NCI-H2081 (cell line): ENCODE results near the gene CD79A.

Experiments used
- DNase-seq, 2 experiments: peaks; one replicate each; lab custom pipeline; 2025; lab: John Stamatoyannopoulos, UW

CD79A gene

DNA sequence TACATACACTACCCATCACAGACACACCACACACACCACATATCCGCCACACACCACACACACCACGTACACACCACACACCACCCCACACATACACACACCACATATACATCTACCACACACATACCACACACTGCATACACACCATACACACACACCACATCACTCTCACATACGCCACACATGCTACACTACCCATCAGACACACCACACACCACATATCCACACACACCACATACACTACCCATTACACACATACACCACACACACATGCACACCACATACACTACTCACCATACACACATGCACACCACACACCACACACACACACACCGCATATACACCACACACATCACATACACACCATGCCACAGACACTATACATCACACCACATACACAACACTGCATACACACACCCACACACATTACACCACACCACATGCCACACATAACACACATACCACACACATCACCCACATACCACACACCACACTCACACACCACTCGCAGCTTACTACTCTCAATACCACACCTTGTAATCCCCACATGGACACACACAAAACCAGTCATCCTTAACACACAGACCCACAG, 41.7 kb downstream of the CD79A start:
- DNase-seq: no peak

DNA sequence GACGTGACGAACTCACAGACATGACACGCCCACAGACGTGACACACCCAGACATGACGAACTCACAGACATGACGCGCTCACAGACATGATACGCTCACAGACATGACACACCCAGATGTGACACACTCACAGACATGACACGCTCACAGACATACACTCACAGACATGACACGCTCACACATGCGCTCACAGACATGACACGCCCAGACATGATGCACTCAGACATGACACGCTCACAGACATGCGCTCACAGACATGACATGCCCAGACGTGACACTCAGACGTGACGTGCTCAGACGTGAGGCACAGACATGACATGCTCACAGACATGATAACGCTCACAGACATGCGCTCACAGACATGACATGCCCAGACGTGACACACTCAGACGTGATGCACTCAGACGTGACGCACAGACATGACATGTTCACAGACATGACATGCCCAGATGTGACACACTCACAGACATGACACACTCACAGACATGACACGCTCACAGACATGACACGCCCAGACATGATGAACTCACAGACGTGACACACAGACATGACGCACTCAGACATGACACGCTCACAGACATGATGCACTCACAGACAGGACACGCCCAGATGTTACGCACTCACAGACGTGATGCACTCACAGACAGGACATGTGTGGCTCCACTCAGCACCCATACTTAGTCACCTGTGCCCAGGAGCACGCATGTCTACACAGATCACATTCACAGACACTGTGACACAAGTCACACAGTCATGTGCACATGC, 43.1 kb downstream of the CD79A start:
- DNase-seq: no peak

DNA sequence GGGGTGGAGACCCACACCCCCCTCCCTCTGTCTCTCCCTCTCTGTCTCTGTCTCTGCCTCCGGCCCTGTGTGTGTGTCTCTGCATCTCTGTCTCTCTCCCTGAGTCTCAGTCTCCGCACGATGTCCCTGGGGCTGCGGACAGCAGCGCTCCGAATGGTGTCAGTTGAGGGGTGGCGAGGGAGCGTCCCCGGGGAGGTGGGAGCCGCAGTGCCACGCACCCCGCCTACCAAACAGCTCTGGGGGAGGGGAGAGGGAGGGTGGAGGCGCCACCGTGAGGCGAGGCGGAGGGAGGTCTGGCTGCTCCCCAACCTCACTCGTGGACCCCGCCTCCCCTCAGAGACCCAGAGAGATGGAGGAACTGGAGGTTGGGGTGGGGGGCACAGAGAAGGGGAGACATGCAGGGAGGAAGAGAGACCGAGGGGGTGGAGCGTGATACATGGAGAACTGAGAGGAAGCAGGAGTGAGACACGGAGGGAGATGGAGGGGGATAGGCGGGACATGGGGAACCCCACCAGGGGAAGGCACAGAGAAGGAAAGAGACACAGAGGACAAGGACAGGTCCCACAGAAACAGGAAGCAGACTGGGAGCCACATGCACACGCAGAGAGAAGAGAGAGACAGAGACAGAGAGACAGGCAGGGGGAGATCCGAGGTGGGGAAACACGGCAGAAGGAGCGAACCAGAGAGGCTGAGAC, 44.0 kb downstream of the CD79A start:
- DNase-seq: no peak

DNA sequence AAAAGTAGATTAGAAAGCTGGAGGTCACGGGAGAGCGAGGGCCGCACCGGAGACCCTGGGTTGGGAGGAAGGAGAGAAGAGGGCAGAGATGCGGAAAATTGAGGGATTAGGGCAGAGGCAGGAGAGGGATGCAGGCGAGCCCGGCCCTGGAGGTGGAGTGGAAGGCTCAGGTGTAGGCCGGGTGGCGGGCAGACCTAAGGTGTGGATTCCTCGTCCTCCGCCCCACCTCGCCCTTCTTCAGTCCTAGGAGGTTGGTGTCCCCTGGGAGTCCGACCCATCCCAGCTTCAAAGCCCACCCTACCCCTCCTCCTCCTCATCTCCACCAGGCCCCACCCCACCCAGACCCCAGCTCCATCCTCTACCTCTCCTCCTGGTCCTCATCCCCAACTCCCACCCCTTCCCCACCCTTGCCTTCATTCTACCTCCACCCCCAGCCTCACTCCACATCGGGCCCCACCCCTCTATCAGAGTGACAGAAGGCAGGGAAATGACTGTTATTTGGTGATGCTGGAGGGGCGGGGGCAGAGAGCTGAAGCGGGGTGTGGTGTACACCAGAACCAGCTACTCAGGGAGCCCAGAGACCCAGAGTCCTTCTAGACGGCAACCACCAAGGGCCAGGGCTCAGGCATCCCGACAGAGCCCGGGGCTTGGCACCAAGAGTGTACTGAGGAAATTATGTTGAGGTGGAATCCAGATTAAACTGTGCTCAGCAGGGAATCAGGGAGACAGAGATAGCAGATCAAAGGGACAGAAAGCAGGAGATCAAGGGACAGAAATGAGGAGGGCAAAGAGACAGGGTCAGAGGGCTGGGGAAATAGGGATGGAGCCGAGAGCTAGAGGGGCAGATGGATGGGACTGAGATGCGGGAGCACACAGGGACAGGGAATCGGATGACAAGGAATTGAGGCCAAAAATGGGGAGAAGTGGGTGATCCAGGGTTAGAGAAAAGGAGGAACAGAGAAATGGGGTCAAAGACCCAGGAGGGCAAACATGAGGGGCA, 44.8 kb downstream of the CD79A start:
- DNase-seq: no peak

DNA sequence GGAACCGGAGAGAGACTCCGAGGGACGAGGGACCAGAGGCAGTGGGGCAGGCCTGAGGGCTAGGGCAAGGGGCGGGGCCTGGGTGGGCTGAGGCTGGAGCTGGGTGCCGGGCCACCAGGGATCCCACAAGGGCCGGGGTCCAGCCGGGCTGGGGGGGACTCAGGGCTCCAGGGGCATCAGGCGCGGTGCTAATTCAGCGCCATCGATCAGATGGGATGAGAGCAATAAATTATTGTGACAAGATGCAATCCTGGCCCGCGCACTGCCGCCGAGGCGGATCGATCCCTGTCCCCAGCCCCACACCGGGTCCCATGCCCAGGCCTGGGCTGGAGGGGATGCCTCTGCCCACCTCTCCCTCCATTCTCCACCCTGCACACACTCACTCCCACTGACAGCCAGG, 45.5 kb downstream of the CD79A start:
- no peak for DNase-seq

DNA sequence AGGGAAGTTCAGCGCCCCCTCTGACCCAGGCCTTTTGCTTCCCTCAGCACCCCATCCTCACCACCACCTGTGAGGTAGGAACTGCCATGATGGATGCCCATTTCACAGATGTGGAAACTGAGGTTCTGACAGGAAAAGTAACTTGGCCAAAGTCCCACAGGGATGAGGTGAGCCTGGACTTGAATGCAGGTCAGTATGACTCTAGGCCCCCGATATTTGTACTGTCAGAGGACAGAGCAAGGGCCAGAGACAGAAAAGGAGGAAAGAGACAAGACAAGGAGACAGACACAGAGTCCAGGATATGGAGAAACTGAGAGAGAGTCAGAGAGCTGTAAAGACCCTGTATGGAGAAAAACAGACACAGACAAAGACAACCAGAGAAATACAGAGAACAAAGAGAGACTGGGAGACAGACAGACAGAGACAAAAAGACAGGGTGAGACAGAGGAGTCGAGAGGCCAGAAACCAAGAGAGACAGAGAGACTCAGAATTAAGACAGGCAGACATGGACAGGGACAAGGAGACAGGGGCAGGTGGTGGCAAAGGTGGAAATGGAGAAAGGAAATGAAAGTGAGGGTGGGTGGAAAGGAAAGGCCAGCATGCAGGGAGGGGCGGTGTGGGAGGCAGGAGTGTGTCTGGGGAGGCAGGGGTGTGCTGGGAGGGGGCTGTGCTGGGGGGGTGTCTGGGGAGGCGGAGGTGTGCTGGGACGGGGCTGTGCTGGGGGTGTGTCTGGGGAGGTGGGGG, 46.1 kb downstream of the CD79A start:
- no peak for DNase-seq

DNA sequence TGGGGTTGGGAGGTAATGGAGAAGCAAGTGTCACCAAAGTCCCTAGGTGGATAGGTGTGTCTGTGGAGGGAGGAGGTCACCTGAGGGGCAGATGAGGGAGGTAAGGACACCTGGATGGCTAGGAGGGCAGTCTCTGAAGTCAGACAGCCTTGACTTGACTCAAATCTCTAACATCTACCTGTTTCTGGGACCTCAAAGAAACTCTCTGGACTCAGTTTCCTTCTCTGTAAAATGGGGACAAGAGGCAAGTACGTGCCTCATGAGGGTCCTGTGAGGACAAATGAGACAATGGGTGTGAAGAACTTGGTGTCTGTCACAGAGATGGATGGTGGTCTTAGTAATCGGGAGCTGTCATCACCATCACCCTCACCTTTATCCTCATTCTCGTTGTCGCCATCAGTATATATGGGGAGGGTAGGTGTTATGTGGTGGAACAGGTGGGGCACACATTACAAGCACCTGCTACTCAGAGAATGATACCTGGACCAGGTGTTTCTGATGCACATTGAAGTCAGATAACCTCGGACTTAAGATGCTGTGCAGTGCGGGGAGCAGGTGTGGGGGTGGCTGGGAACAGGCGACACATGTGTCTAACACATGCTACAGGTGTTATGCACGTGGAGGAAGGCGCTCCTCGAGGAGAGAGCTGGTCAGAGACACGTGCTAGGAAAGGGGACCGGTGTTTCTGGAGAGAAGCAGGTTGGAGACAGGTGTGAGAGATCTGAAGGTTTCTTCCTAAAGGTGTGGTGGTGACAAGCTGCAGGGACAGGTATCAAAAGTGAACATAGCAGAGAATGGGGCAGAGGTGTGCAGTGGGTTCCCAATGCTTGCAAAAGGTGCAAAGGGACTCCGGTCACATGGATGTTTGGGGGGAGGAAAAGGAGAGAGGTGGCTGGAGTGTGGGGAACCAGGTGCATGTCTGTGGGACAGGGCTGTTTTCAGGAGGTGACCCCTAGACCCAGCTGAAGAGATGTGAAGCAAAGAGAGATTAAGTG, 47.4 kb downstream of the CD79A start:
- DNase-seq: no peak

DNA sequence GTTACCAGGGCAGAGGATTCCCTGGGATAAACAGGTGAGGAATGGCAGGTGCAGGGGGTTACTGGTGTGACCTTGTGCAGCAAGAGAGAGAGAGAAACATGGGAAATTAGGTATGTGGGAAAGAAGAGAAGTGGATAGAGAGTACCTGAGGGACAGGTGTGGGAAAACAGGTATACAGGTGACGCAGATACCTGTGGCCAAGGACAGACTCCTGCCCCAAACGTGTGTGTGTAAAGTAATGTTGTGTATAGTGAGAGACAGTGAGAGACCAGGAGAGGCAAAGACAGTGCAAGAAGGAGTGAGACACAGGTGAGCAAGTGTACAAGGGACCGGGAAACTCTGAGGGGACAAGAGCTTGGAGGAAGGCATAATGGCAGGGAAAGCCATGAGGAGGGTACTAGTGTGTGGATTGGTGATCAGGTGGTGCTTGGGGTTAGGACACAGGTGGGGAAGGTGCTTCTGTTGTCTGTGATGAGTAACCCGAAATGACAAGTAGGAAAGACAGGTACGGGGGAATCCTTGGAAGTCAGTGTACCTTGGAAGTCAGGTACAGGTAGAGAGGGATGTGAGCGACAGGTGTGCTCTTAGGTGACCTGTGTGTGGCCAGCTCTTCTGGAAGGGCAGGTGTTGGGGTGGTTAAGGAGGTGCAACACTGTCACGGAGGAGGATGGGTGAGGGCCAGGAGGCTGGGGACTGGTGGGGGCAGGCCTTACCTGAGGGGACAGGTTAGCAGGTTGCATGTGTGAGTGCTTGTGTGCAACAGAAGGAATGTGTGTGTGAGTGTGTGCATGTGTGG, 48.3 kb downstream of the CD79A start:
- DNase-seq: no peak

DNA sequence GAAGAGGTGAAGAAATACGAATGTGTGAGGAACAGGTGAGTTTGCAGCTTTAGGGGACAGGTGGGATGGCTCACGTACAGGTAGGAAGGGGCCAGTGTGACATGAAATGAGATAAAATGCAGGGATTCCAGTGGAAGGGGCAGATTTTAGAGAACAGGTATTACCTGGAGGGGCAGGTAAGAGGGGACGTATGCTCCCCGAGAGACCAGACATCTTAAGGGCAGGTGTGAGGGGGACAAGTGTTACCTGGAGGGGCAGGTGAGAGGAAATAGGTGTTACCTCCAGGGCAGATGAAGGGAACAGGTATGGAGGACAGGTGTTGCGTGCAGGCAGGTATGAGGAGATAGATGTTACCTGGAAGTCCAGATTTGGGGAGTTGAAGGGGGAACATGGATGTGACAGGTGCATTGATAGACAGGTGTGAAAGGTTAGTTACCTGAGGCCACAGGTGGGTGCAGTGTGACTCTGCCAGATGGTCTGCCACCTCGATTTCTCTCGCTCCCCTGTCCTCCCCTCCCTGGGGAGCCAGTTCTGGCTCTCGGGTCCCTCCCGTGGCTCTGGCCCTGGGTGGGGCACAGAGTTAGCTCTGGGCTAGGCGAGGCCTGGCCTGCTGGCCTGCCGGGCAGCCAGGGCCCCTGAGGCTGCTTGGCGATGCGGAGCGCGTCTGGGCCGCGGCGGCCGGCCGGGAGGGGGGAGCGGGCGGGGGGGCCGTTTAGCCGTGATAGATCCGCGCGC, 49.1 kb downstream of the CD79A start:
- no peak for DNase-seq

DNA sequence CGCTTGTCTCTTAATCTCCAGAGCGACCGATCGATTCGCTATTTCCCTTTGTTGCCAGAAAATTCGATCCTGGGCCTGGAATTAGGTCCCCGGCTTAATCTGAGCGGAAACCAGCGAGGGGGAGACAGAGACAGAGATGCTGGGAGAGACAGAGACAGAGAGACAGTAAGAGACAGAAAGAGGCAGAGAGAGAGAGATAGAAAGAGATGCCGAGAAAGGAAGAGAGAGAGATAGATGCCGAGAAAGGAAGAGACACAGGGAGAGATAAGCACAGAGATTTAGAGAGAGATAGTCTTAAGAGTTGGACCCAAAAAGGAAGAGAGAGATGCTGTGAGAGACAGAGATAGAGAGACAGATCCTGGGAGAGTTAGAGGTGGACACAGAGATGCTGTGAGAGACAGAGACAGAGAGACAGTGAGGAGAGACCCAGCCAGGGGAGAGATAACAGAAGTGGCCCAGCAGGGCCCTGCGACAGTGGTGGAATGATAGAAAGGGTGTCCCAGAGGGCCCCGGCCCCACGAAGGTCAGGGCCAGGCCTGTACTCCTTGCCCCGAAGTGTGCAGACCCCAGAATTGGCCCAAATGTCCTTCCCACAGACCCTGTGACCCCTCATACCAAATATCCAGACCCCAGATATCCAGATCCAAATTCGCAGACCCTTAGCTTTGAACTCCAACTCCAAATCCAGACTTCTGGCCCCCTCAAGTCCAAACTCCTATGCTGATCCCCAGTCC, 49.9 kb downstream of the CD79A start:
- DNase-seq: no peak

DNA sequence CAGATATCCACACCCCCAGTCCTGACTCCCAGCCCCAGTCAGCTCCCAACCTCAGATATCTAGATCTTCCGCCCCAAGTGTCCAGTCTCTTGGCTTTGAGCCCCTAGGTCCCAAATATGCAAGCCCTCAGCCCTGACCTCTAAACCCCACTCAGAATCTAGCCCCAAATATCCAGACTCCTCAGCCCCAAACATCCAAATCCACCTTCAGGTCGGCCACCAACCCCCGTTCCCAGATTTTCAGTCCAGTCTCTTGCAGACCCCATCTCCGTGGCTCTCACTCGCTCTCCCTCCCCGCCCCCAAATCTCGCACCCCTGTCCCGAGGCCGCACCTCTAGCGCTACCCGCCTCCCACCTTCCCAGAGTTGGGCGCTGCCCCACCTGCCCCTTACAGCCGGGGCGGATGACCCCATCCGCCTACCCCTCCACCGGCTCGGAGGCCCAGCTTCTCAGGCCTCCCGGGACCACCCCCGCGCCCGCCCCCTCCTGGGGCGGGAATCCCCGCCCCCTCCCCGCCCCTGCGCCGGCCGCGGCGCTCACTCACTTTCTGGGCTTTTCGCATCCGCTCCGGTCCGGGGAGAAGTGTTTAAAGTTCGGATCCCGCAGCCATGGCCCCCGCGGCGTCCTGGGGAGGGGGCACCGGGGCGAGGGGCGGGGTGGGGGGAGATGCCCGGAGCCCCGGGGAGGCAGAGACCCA, 50.6 kb downstream of the CD79A start:
- no peak for DNase-seq

DNA sequence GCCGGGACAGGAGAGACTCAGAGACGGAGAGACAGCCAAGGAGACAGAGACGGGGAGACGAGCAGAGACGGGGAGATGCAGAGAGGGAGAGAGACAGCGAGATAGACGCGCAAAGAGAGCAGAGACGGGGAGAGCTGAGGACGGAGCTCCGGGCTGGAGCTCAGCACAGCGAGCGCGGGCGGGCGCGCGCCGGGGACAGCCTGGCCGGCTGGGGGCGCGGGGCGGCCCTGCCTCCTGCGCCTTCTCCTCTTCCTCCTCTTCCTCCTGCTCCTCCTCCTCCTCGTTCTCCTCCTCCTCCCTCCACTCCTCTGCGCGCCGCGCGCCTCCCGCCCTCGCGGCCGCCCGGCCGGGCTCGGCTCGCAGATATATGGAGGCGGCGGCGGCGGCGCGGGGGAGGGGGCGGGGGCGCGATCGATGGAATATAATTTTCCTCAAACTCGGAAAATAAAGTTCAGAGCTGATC, 51.2 kb downstream of the CD79A start, which contains the start of gene ERFL:
Gene ERFL, minus strand, starts transcription at position 229 of the 463 bp plus-strand sequence. CDS start 15,530 bp downstream, outside the sequence.
- no peak for DNase-seq

DNA sequence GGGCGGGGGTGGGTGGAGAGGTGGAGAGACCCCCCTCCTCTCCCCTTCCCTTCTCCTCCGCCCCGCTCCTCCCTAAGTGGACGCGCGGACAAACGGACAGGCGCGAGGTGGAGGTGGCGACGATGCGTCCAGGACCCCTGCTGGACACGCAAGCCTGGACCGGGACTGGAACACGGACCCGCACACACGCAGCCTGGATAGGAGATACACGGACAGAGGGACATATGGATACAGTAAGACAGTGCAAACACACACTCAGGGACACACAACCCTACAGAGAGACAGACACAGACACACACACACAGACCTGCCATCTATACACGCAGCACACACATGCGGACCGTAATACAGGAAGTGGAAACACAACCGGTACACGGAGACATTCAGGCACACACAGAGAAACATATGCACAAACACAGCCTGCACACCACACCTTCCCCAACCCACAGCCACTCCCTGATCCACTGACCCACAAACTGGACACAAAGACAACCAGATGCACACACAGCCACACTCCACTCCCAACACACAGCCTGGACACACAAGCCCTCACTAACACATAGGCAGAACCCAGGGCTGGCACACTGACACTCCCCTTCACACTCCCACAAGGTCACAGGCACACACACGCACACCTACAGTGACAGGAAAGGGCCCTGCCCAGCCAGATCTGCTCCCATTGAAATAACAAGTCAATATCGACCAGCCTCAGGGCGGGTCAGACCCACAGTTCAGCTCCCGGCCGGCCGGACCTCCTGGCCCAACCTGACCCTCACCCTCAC, 51.9 kb downstream of the CD79A start:
- DNase-seq: peak in 1 of 2 experiments; percentile 5

DNA sequence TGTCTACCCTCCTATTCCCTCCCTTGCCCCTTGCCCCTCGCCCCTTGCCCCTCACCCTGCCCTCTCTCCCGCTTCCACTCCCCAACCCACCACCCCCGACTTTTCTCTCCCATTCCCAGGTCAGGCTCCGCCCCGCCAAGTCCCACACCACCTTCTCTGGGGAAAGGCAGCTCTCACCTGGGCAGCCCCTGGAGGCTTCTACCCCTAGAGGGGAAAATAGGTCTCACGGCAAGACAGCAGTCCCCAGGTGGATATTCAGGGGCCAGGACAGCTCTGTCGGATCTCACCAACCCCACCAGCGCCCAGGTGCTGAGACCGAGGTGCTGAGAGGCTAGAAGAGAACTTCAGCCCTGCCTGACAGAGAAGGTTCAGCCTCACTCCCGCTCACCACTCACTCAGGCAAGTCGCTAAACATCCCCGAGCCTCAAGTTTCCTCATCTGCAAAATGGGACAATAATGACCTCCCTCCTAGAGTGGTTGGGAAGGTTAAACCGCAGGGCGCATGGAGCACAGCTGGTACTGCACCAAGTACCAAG, 52.5 kb downstream of the CD79A start:
- no peak for DNase-seq

DNA sequence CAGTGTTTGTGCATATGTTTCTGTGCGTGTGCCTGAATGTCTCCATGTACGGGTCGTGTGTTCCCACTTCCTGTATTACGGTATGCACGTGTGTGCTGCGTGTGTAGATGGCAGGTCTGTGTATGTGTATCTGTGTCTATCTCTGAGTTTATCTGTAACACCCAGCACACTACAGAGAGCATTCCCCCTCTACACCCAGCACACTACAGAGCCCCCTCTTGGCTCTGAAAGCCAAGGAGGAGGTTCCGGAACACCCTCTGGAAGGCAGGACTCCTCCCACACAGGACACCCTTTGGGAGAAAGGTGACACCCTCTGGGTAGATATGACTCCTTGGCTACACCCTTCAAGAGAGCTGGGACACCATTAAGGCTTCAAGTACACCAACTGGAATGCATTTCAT, 53.2 kb downstream of the CD79A start:
- no peak for DNase-seq
